Ishikawa (cell line): ENCODE results near the gene FAM120A.

Experiments used
- CREB1 ChIP-seq: IDR thresholded peaks from 2 replicates; pipeline ENCODE4 v1.6.1; 2012; ENCODE audit warnings: low read depth
- EGR1 ChIP-seq: IDR thresholded peaks from 2 replicates; pipeline ENCODE4 v1.6.1; 2012
- EP300 ChIP-seq: IDR thresholded peaks from 2 replicates; pipeline ENCODE4 v1.6.1; 2012; ENCODE audit warnings: borderline replicate concordance
- FOXM1 ChIP-seq: IDR thresholded peaks from 2 replicates; pipeline ENCODE4 v1.6.1; 2012; ENCODE audit warnings: low read depth, borderline replicate concordance
- REST ChIP-seq: IDR thresholded peaks from 2 replicates; pipeline ENCODE4 v1.6.1; 2012; ENCODE audit warnings: low read depth, mild to moderate bottlenecking
- TAF1 ChIP-seq: IDR thresholded peaks from 2 replicates; pipeline ENCODE4 v1.6.1; 2012; ENCODE audit warnings: low read depth, mild to moderate bottlenecking
- YY1 ChIP-seq: IDR thresholded peaks from 2 replicates; pipeline ENCODE4 v1.6.1; 2012; ENCODE audit warnings: low read depth

GRCh38 chr9:93436655-93437407 is 14.7 kb upstream of the FAM120A start:
- TF ChIP-seq EGR1 (no peak), YY1 (no peak), CREB1 (no peak), REST (no peak), EP300 (no peak), FOXM1 (no peak), TAF1 (no peak)
